ELR (cell line): ENCODE measurements around the gene SCT.
A peak's percentile ranks its signal among the peaks of the same experiment; 100 is the strongest.

Source experiments
- DNase-seq: peaks from one replicate; pipeline ENCODE4 v3.0.0-alpha.2; 2015; ENCODE audit warnings: low read depth

The SCT gene

GRCh38 chr11:621838-622237 lies 5.1 kb downstream of the SCT start:
- DNase-seq = no peak

GRCh38 chr11:620935-621814 lies 5.8 kb downstream of the SCT start:
- DNase-seq = no peak

GRCh38 chr11:620201-620600 lies 6.8 kb downstream of the SCT start:
- DNase-seq = no peak

- DNase-seq = no peak
These were observed 7.3 kb downstream of the SCT start for GRCh38 chr11:619628-620050.

GRCh38 chr11:618856-619627 lies 7.9 kb downstream of the SCT start:
- no peak for DNase-seq

- no peak for DNase-seq
These were observed 8.9 kb downstream of the SCT start for GRCh38 chr11:617912-618682.

- no peak for DNase-seq
These were observed 9.6 kb downstream of the SCT start for GRCh38 chr11:617199-617911.

GRCh38 chr11:616320-617198 lies 10.4 kb downstream of the SCT start:
- DNase-seq = no peak

- DNase-seq = peak; percentile 94
These were observed 11.3 kb downstream of the SCT start, which contains the start of gene IRF7 for GRCh38 chr11:615504-616319. Gene IRF7, minus strand, starts transcription at chr11:615950. Its CDS starts 586 bp downstream, at chr11:615364.

GRCh38 chr11:614623-615503 lies 12.1 kb downstream of the SCT start:
- no peak for DNase-seq

GRCh38 chr11:614021-614622 lies 12.9 kb downstream of the SCT start:
- DNase-seq = no peak

- DNase-seq = peak; percentile 70
These were observed 13.5 kb downstream of the SCT start for GRCh38 chr11:613369-613968.

- DNase-seq = no peak
These were observed 14.1 kb downstream of the SCT start for GRCh38 chr11:612961-613300.

- DNase-seq = peak; percentile 56
These were observed 14.6 kb downstream of the SCT start for GRCh38 chr11:612201-612960.

- DNase-seq = no peak
These were observed 15.7 kb downstream of the SCT start for GRCh38 chr11:611001-611996.
